NCI-H2227 treated with DMSO at 0.1 percent for 48 hours (cell line): Measurements from ENCODE around the gene MMP21.
A peak's percentile ranks its signal among the peaks of the same experiment; 100 is the strongest.

Experiments
- DNase-seq: peaks from one replicate; lab custom pipeline; 2025; lab: John Stamatoyannopoulos, UW

MMP21 gene

DNA sequence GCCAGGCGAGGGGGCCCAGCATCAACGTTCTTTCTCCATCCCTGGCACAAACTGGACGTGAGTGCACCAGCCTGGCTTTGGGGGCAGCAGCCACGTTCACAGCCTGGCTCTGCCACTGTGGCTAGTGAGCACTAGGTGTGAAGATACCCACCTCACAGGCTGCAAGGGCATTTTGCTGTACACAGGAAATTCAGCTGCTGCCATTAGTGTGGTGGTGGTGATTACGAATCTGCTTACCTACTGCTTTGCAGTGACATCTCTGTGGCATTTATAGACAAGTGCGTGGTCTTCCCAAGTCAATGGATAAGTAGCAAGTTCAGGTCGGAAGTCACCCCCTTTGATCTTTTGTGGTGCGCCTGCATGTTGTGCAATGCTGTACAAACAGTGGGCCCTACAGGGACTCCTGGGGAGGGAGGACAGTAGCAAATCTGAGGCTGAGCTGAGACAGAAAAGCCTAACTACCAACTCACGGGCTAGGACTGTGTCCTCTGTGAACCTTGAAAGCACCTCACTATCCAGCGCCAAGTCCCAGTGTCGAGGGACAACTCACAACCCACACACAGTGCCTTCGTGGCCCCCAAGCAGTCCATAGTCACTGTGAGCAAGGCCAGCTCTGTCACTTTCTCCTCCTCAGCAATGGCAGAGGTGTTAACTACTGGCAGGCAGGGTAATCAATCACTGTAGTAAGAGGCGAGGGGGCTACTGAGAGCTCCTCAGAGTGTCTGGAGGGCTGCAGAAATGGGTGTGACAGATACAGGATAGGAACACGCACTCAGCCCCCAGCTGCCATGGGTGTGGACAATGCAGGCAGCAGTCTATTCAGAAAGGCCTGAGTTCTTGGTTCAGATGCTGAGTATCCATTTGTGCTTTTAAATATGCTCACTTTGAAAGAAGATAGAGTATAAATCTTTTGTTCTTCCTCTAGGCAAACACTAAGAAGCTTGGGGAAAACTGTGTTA lies 17.0 kb upstream of the MMP21 start:
- DNase-seq: no peak

GRCh38 chr10:125788156-125789034 lies 12.8 kb upstream of the MMP21 start:
- DNase-seq: no peak

DNA sequence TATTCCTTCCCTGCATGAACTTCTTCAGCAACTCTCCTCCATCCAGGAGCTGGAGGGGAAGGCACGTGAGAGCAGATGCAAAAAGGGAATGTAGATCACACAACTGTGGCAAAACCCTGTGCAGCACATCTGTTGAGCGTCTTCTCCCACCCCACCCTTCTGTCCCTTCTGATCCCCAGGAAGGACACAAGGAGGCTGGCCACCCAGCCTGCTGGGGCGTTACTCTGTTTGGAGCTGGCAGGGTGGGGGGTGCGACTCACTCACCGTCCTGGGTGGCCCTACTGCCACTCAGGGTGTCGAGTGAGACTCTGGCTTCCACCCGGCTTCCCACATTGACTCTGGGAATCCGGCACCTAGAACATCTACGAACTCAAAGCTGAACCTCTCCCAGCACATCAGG lies 10.2 kb upstream of the MMP21 start:
- DNase-seq: no peak

DNA sequence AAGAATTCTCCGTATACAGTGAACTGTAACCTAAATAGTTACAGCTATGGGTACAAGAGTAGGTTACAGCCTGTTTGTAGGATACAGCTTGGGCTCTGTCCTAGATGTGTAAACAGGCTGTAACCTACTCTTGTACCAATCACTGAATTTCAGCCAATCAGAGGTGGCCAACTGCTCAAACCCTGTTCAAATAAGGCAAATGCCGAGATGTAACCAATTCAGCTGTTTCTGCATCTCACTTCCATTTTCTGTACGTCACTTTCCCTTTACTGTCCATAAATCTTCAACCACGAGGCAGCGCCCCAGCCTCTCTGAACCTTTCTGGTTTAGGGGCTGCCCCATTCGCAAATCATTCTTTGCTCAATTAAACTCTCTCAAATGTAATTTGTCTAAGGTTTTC lies 8.3 kb upstream of the MMP21 start:
- no peak for DNase-seq

GRCh38 chr10:125783408-125783807 lies 7.8 kb upstream of the MMP21 start:
- no peak for DNase-seq

- DNase-seq: no peak
Measured at GRCh38 chr10:125782616-125783015, 7.0 kb upstream of the MMP21 start.

DNA sequence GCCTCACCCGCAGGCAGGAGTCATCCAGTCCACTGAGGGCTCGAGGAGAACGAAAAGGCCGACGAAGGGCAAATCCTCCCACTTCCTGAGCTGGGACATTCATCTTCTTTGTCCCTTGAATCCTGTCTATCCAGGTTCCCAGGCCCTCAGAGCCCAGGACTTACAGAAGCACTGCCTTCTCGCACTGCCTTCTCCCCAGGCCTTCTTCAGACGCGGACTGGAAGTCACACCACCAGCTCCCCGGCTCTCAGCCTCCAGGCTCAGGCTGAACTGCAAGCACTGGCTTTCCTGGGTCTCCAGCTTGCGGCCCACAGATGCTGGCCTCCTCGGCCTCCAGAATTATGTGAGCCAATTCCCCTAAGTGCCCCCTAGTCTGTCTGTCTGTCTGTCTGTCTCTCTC lies 6.4 kb upstream of the MMP21 start:
- DNase-seq: no peak

- no peak for DNase-seq
Measured at GRCh38 chr10:125781374-125781773, 5.8 kb upstream of the MMP21 start.

DNA sequence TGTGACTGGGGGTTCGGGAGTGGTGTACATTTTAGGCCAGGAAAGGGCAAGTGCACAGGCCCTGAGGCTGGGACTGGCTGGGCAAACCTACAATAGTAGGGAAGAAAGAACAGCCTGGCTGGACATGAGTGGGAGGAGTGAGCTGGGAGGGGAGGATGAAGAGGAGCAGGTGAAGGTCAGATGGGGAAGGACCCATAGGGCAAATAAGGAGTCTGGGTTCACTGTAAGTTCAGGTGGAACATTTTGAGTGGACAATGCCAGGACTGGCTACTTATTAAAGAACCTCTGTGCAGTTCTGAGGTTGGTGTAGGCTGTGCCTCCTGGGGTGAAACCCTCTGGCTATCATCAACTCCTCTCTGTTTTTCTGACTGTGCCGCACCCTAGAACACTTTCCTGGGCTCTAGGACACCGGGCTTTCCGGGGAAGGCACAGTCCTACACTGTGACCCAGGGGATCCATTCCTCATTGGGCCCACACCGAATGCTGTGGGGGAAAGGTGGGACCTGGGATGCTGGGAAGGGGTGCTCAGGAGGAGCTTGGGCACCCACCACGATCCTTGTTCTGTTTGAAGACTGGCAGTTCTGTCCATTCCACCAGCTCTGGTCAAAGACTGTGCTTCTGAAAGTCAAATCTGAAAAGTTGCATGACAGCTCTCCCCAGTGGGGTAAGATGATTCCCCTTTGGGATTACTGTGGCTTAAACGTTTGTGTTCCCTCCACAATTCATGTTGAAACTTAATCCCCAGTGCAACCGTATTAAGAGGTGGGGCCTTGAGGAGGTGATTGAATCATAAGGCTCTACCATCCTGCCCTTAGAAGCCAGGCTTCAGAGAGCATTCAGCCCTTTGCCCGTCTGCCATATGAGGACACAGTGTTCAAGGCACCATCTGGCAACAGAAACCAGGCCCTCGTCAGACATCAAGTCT lies 4.0 kb upstream of the MMP21 start:
- DNase-seq: no peak

- no peak for DNase-seq
Measured at GRCh38 chr10:125778556-125778955, 2.9 kb upstream of the MMP21 start.

- no peak for DNase-seq
Measured at GRCh38 chr10:125777806-125778205, 2.2 kb upstream of the MMP21 start.

GRCh38 chr10:125774581-125775191 lies 935 bp downstream of the MMP21 start:
- no peak for DNase-seq

GRCh38 chr10:125773687-125774543 lies 1.7 kb downstream of the MMP21 start:
- DNase-seq: no peak

GRCh38 chr10:125772864-125773180 lies 2.8 kb downstream of the MMP21 start:
- DNase-seq: no peak

DNA sequence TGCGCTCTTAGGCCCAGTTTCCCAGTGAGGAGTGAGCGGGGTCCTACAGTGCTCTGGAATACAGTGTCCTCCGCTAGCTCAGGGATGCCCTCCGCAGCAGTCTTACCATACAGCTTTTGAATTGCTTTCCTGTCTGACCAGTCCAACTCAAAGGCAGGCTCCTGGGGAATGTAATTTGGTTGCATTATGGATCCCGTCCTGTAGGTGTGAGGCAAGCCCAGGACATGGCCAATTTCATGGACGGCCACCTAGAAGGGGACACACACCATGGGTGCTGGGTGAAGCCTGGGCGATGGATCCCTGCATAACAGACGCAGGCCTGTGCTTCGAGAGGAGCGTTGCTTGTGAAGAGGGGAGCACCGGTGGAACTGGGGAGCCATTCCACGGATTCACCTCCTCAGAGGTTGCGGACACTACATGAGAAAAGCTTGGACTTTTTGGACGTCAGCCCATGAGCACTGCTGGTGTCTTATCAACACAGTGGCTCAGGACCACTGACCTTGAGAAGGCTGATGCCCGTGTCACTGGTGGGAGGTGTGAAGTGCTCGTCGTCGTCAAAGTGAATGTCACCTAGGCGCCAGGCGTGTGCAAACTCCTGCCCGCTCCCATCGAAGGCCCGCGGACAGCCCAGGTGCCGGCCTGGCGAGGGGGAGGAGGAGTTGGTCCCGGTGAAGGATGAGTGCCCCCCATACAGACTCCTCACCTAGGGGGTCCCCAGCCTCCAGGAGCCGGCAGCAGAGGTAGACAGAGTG lies 3.3 kb downstream of the MMP21 start:
- DNase-seq: no peak

GRCh38 chr10:125770844-125771243 lies 4.8 kb downstream of the MMP21 start:
- DNase-seq: no peak

DNA sequence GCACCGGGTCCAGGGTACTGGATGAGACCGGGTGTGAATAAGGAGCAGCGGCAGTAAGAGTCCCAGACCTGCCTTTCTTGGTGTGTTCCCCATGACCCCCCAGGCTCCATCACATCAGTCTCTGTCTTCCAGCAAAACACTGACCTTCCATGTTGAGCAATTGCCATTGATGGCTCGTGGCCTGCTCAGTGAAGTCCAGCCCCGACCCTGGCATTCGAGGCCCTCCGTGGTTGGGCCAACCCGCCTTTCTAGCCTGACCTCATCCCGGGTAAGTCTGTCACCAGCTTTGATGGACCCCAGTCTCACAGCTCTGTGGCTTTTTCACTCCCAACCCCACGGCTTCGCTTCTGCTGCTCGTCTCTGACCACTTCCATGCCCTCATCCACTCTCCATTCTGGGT lies 6.4 kb downstream of the MMP21 start:
- DNase-seq: no peak

DNA sequence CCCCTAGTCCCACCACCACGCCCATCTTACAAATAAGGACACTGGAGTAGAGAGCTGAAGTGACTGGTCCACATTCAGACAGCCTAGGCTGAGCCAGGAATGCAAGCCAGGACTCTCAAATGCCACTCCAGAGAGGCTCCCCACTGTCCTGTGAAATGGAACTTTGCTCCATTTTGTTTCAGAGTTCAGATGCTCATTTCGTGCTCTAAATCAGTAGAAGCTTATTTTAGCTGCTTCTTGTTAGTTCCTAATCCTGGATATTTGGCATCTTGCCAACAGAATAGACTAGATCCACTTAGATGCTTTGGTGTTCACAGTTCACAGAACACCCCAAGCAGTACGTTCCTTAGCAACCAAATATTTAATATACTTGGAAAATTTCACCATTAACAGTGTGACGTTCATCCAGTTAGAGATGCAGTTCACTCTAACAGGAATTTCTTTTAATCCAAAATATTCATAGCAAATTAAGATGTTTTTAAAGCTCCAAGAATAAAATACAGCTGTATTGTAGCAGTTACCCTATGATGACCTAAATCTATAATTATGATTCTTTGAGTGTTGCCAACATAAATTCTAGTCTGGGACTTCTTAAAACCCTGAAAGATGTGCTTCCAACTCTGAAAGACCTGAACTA lies 7.3 kb downstream of the MMP21 start:
- DNase-seq: peak; percentile 21

GRCh38 chr10:125766511-125766910 lies 9.1 kb downstream of the MMP21 start:
- no peak for DNase-seq
